ENCODE data around the gene ZNF362.
A peak's percentile ranks its signal among the peaks of the same experiment; 100 is the strongest.

The ZNF362 gene

GRCh38 chr1:33349081-33349759, 92.9 kb downstream of the ZNF362 start:
- DNase-seq: peak; percentile 67

GRCh38 chr1:33349778-33350610, 93.7 kb downstream of the ZNF362 start:
- DNase-seq: peak; percentile 90
